WTC11 (cell line): ENCODE measurements around the gene STK39. TPM values are rescaled to one million over a fixed set of nuclear protein-coding genes. Genes with fewer than 3 reads are reported as not detected.

Source experiments
- ATAC-seq: fragments of 200-7000 bp; cut with Tn5 transposase; 2 replicates; pipeline ENCODE4 v1.10.0; 2021; ENCODE audit warnings: mild to moderate bottlenecking, moderate library complexity
- CTCF ChIA-PET: fragments of 300-600 bp; sonication (Branson Sonifier 250); formaldehyde crosslinking; loops from one replicate; lab custom pipeline; 2021; ENCODE audit warnings: antibody characterized with exemption; lab: Charles Lee
- POLR2A ChIA-PET: fragments of 350-600 bp; sonication (Branson Sonifier 250); formaldehyde crosslinking; loops from one replicate; lab custom pipeline; 2021; ENCODE audit warnings: antibody characterized with exemption; lab: Charles Lee
- DNase-seq: peaks from one replicate; pipeline ENCODE4 v3.0.0; 2021; ENCODE audit warnings: low spot score
- H3K27ac Mint-ChIP-seq: 2 replicates; pipeline ENCODE4 v1.8.0; 2021; ENCODE audit warnings: mixed read lengths
- H3K27me3 Mint-ChIP-seq: 2 replicates; pipeline ENCODE4 v1.8.0; 2021; ENCODE audit warnings: low read depth, mild to moderate bottlenecking, moderate library complexity, mixed read lengths
- H3K36me3 Mint-ChIP-seq: 2 replicates; pipeline ENCODE4 v1.8.0; 2021; ENCODE audit warnings: mixed read lengths
- H3K4me1 Mint-ChIP-seq: 2 replicates; pipeline ENCODE4 v1.8.0; 2022; ENCODE audit warnings: mixed read lengths
- H3K4me3 Mint-ChIP-seq: 2 replicates; pipeline ENCODE4 v1.8.0; 2021; ENCODE audit warnings: mild to moderate bottlenecking, moderate library complexity, mixed read lengths
- H3K9me3 Mint-ChIP-seq: 2 replicates; pipeline ENCODE4 v1.8.0; 2021; ENCODE audit warnings: mixed read lengths
- JAZF1 ChIP-seq: fragments of 250-450 bp; sonication (Bioruptor Pico); IDR thresholded peaks from 2 replicates; pipeline ENCODE4 v1.9.0; 2021; ENCODE audit warnings: moderate library complexity, mild to moderate bottlenecking, inconsistent platforms
- KAT7 ChIP-seq: sonication (generic); formaldehyde crosslinking; IDR thresholded peaks from 2 replicates; pipeline ENCODE4 v1.8.1; 2023; ENCODE audit warnings: missing genetic modification reagents, mild to moderate bottlenecking, borderline replicate concordance
- OVOL2 ChIP-seq: fragments of 250-450 bp; sonication (Bioruptor Pico); IDR thresholded peaks from 2 replicates; pipeline ENCODE4 v1.9.0; 2021; ENCODE audit warnings: mild to moderate bottlenecking, borderline replicate concordance
- SOX15 ChIP-seq: fragments of 250-450 bp; sonication (Bioruptor Pico); IDR thresholded peaks from 2 replicates; pipeline ENCODE4 v1.9.0; 2021; ENCODE audit warnings: mild to moderate bottlenecking
- SP1 ChIP-seq: sonication (generic); formaldehyde crosslinking; conservative IDR thresholded peaks from 2 replicates; pipeline ENCODE4 v1.8.1; 2022; ENCODE audit warnings: missing genetic modification reagents
- total RNA-seq: library from RNA; stranded (reverse); gene quantifications from 3 replicates; pipeline ENCODE4 v1.2.3, GENCODE V29; 2021
- TF ChIP-seq, protein P1 (sequence below): sonication (generic); formaldehyde crosslinking; IDR thresholded peaks from 2 replicates; pipeline ENCODE4 v1.8.1; 2022; ENCODE audit warnings: low read depth, missing genetic modification reagents, borderline replicate concordance
- TF ChIP-seq, protein P2 (sequence below): sonication (generic); formaldehyde crosslinking; IDR thresholded peaks from 2 replicates; pipeline ENCODE4 v1.8.1; 2023; ENCODE audit warnings: mild to moderate bottlenecking, missing genetic modification reagents, moderate library complexity
- TF ChIP-seq, protein P3 (sequence below): sonication (generic); formaldehyde crosslinking; IDR thresholded peaks from 2 replicates; pipeline ENCODE4 v1.8.0; 2023; ENCODE audit warnings: mild to moderate bottlenecking, missing genetic modification reagents
- TF ChIP-seq, protein P4 (sequence below): fragments of 250-450 bp; sonication (Bioruptor Pico); IDR thresholded peaks from 2 replicates; pipeline ENCODE4 v1.9.0; 2021; ENCODE audit warnings: moderate library complexity, mild to moderate bottlenecking, inconsistent platforms, borderline replicate concordance
- TF ChIP-seq, protein P5 (sequence below): sonication (generic); formaldehyde crosslinking; IDR thresholded peaks from 2 replicates; pipeline ENCODE4 v1.8.0; 2022; ENCODE audit warnings: mild to moderate bottlenecking, missing genetic modification reagents
- TF ChIP-seq, protein P6 (sequence below): sonication (generic); formaldehyde crosslinking; IDR thresholded peaks from 2 replicates; pipeline ENCODE4 v1.8.1; 2023; ENCODE audit warnings: mild to moderate bottlenecking, missing genetic modification reagents, moderate library complexity
- TF ChIP-seq, protein P7 (sequence below): sonication (generic); formaldehyde crosslinking; IDR thresholded peaks from 2 replicates; pipeline ENCODE4 v1.8.0; 2022; ENCODE audit warnings: mild to moderate bottlenecking, missing genetic modification reagents
- TF ChIP-seq, protein P8 (sequence below): sonication (generic); formaldehyde crosslinking; IDR thresholded peaks from 2 replicates; pipeline ENCODE4 v1.8.0; 2022; ENCODE audit warnings: mild to moderate bottlenecking, missing genetic modification reagents
- TF ChIP-seq, protein P9 (sequence below): sonication (generic); formaldehyde crosslinking; IDR thresholded peaks from 2 replicates; pipeline ENCODE4 v1.8.0; 2023; ENCODE audit warnings: missing genetic modification reagents

STK39 gene
- total RNA-seq, 1 experiment from 2014 or later, result 20.5 TPM

DNA sequence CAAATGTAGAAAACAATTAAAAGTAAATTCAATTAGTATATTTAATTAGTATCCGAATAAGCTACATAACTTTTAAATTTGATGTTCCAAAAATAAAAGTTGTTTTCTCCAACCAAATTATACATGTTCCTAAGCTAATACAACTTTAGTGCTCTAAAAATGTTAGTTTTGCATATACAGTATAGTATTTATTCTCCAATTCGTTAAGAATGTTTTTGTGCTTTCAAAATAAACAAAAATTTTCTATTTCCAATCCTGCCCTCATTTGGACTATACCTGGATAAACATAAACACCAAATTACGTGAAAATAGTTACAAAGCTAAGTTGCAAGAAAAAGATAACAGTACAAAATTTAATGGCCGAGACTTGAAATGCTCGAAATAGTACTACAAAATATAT lies 71.9 kb downstream of the STK39 start:
- ChIA-PET POLR2A (no interaction called here), CTCF (interaction anchor here (1.4 kb wide), 1 partner anchor 14 kb away, joined by 4 read pairs; no protein-coding TSS in a partner anchor)
- no peak overlapping the region for H3K27ac Mint-ChIP-seq
- H3K36me3 Mint-ChIP-seq, result no peaks in the 10 kb centered on the region
- H3K4me1 Mint-ChIP-seq, result peaks cover 60% of the 10 kb centered on the region
- no peaks in the 10 kb centered on the region for H3K27me3 Mint-ChIP-seq
- H3K9me3 Mint-ChIP-seq, result no peaks in the 10 kb centered on the region
- H3K4me3 Mint-ChIP-seq, result no peak overlapping the region
- DNase-seq, result no peak
- ATAC-seq, result no peak
- TF ChIP-seq KAT7 (CRISPR knock-in tag), result no peak
- TF ChIP-seq, protein P1, sequence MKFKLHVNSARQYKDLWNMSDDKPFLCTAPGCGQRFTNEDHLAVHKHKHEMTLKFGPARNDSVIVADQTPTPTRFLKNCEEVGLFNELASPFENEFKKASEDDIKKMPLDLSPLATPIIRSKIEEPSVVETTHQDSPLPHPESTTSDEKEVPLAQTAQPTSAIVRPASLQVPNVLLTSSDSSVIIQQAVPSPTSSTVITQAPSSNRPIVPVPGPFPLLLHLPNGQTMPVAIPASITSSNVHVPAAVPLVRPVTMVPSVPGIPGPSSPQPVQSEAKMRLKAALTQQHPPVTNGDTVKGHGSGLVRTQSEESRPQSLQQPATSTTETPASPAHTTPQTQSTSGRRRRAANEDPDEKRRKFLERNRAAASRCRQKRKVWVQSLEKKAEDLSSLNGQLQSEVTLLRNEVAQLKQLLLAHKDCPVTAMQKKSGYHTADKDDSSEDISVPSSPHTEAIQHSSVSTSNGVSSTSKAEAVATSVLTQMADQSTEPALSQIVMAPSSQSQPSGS (CRISPR knock-in tag), result no peak
- TF ChIP-seq, protein P2, sequence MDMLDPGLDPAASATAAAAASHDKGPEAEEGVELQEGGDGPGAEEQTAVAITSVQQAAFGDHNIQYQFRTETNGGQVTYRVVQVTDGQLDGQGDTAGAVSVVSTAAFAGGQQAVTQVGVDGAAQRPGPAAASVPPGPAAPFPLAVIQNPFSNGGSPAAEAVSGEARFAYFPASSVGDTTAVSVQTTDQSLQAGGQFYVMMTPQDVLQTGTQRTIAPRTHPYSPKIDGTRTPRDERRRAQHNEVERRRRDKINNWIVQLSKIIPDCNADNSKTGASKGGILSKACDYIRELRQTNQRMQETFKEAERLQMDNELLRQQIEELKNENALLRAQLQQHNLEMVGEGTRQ (CRISPR knock-in tag), result no peak
- TF ChIP-seq, protein P3, sequence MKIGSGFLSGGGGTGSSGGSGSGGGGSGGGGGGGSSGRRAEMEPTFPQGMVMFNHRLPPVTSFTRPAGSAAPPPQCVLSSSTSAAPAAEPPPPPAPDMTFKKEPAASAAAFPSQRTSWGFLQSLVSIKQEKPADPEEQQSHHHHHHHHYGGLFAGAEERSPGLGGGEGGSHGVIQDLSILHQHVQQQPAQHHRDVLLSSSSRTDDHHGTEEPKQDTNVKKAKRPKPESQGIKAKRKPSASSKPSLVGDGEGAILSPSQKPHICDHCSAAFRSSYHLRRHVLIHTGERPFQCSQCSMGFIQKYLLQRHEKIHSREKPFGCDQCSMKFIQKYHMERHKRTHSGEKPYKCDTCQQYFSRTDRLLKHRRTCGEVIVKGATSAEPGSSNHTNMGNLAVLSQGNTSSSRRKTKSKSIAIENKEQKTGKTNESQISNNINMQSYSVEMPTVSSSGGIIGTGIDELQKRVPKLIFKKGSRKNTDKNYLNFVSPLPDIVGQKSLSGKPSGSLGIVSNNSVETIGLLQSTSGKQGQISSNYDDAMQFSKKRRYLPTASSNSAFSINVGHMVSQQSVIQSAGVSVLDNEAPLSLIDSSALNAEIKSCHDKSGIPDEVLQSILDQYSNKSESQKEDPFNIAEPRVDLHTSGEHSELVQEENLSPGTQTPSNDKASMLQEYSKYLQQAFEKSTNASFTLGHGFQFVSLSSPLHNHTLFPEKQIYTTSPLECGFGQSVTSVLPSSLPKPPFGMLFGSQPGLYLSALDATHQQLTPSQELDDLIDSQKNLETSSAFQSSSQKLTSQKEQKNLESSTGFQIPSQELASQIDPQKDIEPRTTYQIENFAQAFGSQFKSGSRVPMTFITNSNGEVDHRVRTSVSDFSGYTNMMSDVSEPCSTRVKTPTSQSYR (CRISPR knock-in tag), result no peak
- no peak for TF ChIP-seq SP1 (CRISPR knock-in tag)
- TF ChIP-seq, protein P4, sequence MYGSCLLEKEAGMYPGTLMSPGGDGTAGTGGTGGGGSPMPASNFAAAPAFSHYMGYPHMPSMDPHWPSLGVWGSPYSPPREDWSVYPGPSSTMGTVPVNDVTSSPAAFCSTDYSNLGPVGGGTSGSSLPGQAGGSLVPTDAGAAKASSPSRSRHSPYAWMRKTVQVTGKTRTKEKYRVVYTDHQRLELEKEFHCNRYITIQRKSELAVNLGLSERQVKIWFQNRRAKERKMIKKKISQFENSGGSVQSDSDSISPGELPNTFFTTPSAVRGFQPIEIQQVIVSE, result no peak
- TF ChIP-seq, protein P5, sequence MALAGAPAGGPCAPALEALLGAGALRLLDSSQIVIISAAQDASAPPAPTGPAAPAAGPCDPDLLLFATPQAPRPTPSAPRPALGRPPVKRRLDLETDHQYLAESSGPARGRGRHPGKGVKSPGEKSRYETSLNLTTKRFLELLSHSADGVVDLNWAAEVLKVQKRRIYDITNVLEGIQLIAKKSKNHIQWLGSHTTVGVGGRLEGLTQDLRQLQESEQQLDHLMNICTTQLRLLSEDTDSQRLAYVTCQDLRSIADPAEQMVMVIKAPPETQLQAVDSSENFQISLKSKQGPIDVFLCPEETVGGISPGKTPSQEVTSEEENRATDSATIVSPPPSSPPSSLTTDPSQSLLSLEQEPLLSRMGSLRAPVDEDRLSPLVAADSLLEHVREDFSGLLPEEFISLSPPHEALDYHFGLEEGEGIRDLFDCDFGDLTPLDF (CRISPR knock-in tag), result no peak
- TF ChIP-seq OVOL2 (CRISPR knock-in tag), result no peak
- TF ChIP-seq, protein P6, sequence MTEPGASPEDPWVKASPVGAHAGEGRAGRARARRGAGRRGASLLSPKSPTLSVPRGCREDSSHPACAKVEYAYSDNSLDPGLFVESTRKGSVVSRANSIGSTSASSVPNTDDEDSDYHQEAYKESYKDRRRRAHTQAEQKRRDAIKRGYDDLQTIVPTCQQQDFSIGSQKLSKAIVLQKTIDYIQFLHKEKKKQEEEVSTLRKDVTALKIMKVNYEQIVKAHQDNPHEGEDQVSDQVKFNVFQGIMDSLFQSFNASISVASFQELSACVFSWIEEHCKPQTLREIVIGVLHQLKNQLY (CRISPR knock-in tag), result no peak
- TF ChIP-seq, protein P7, sequence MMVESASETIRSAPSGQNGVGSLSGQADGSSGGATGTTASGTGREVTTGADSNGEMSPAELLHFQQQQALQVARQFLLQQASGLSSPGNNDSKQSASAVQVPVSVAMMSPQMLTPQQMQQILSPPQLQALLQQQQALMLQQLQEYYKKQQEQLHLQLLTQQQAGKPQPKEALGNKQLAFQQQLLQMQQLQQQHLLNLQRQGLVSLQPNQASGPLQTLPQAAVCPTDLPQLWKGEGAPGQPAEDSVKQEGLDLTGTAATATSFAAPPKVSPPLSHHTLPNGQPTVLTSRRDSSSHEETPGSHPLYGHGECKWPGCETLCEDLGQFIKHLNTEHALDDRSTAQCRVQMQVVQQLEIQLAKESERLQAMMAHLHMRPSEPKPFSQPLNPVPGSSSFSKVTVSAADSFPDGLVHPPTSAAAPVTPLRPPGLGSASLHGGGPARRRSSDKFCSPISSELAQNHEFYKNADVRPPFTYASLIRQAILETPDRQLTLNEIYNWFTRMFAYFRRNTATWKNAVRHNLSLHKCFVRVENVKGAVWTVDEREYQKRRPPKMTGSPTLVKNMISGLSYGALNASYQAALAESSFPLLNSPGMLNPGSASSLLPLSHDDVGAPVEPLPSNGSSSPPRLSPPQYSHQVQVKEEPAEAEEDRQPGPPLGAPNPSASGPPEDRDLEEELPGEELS (CRISPR knock-in tag), result no peak
- TF ChIP-seq, protein P8, sequence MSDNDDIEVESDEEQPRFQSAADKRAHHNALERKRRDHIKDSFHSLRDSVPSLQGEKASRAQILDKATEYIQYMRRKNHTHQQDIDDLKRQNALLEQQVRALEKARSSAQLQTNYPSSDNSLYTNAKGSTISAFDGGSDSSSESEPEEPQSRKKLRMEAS, result no peak
- TF ChIP-seq, protein P9, sequence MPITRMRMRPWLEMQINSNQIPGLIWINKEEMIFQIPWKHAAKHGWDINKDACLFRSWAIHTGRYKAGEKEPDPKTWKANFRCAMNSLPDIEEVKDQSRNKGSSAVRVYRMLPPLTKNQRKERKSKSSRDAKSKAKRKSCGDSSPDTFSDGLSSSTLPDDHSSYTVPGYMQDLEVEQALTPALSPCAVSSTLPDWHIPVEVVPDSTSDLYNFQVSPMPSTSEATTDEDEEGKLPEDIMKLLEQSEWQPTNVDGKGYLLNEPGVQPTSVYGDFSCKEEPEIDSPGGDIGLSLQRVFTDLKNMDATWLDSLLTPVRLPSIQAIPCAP (CRISPR knock-in tag), result no peak
- no peak for TF ChIP-seq SOX15 (CRISPR knock-in tag)
- TF ChIP-seq JAZF1 (CRISPR knock-in tag), result no peak
